ENCODE results near the gene RNF208. TPM values are rescaled to one million over a fixed set of nuclear protein-coding genes. Genes with fewer than 3 reads are reported as not detected.

RNF208 gene
- total and polyA plus RNA-seq, 2 donors (not counting 3 experiments of a cell fraction or from before 2014, with no cell fraction given), result 1.3 to 4.8 TPM

- FAIRE-seq (peak; percentile 90), DNase-seq (ENCODE audit: low read depth, low spot score) (peak; percentile 68)
- POLR2A ChIA-PET, result interaction anchor here (0.6 kb wide), 2 partner anchors 14 to 24 kb away, joined by 4 to 5 read pairs; partner anchors contain the start of gene TUBB4B
- CTCF ChIA-PET, result interaction anchor here (0.6 to 6.3 kb wide), 31 partner anchors 10 to 380 kb away, joined by 3 to 63 read pairs (median 5); partner anchors contain the start of genes ANAPC2, DPP7, NPDC1 and SSNA1
- Histone ChIP-seq H3K36me3 (ENCODE audit: control insufficient read depth in 2 of 2, extremely low read depth in 1 of 2, insufficient read depth in 2 of 2, low read length in 2 of 2) (no peaks in the 10 kb centered on the region), H3K27me3 (ENCODE audit: control insufficient read depth in 2 of 2, insufficient read depth in 2 of 2, low read length in 2 of 2) (no peaks in the 10 kb centered on the region), H4K20me1 (replicated peaks; ENCODE audit: control insufficient read depth, extremely low read depth, insufficient read depth, low read length) (no peaks in the 10 kb centered on the region), H3K9me1 (replicated peaks; ENCODE audit: control insufficient read depth, extremely low read depth, insufficient read depth, low read length) (no peaks in the 10 kb centered on the region), H3K4me1 (ENCODE audit: control insufficient read depth, extremely low read depth, insufficient read depth, low read length) (peaks cover 12% of the 10 kb centered on the region), H2AFZ (ENCODE audit: low read depth, low read length) (no peak within 1 kb of the TSS), H3K9me3 (replicated peaks; ENCODE audit: control insufficient read depth, insufficient read depth, low read length) (no peaks in the 10 kb centered on the region), H3K9ac (replicated peaks; ENCODE audit: extremely low read depth, insufficient read depth, low read length) (no peak within 1 kb of the TSS), H3K27ac (ENCODE audit: insufficient read depth, low read depth, low read length) (no peak within 1 kb of the TSS), H3K4me2 (ENCODE audit: insufficient read depth, low read length) (no peak within 1 kb of the TSS), H3K79me2 (ENCODE audit: control insufficient read depth, insufficient read depth, low read length) (no peaks in the 10 kb centered on the region), H3K4me3 (replicated peaks in 1 of 3; ENCODE audit: insufficient read depth in 1 of 3, low read depth in 1 of 3, low read length in 3 of 3) (no peak within 1 kb of the TSS)
- no TSS peak for BruUV-seq (replicated peaks)
- intact Hi-C loops (cut with micrococcal nuclease), result loop anchor here (1.0 to 2.0 kb wide), 3 partner anchors 50 to 181 kb away; partner anchors contain the start of gene NPDC1
- dilution Hi-C loops (cut with MboI; ENCODE audit: extremely low pct_ligation_motif_present, low sequenced_read_pairs), result no loop called here
- no peak for TF ChIP-seq GATA2 (IDR thresholded peaks at IDR 0.05; ENCODE audit: insufficient read depth, insufficient read length, low read depth, low read length)
- TF ChIP-seq, protein P1, sequence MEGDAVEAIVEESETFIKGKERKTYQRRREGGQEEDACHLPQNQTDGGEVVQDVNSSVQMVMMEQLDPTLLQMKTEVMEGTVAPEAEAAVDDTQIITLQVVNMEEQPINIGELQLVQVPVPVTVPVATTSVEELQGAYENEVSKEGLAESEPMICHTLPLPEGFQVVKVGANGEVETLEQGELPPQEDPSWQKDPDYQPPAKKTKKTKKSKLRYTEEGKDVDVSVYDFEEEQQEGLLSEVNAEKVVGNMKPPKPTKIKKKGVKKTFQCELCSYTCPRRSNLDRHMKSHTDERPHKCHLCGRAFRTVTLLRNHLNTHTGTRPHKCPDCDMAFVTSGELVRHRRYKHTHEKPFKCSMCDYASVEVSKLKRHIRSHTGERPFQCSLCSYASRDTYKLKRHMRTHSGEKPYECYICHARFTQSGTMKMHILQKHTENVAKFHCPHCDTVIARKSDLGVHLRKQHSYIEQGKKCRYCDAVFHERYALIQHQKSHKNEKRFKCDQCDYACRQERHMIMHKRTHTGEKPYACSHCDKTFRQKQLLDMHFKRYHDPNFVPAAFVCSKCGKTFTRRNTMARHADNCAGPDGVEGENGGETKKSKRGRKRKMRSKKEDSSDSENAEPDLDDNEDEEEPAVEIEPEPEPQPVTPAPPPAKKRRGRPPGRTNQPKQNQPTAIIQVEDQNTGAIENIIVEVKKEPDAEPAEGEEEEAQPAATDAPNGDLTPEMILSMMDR (IDR thresholded peaks at IDR 0.05; ENCODE audit: extremely low read depth in 1 of 2, insufficient read depth in 1 of 2, low read depth in 1 of 2, low read length in 2 of 2), result peak; percentile 86 to 95
These were observed 5.2 kb upstream of the RNF208 start, which contains the start of gene RNF224 for GRCh38 chr9:137227054-137227852. RNF224 (plus strand) TSS chr9:137227502; CDS start chr9:137228336, 834 bp downstream.

All from endothelial cell of umbilical vein (primary cell).